Measurements from ENCODE around the gene KIAA0319L. TPM values are rescaled to one million over a fixed set of nuclear protein-coding genes. Genes with fewer than 3 reads are reported as not detected.
"Not testable (repeated sequence)": the region's sequence is repeated elsewhere in the genome, so short reads cannot be mapped to it uniquely, and the experiment has no call there.

The KIAA0319L gene
- total RNA-seq, 1 donor from 2014 or later: 102 TPM

- no peak for DNase-seq (ENCODE audit: extremely low read depth, low read depth, low spot score)
These were observed 28.1 kb upstream of the KIAA0319L start for GRCh38 chr1:35585281-35585680.

- not testable (repeated sequence) for DNase-seq (ENCODE audit: extremely low read depth, low read depth, low spot score)
These were observed 24.4 kb upstream of the KIAA0319L start for GRCh38 chr1:35581621-35582020.

- no peak for DNase-seq (ENCODE audit: extremely low read depth, low read depth, low spot score)
These were observed 23.8 kb upstream of the KIAA0319L start for GRCh38 chr1:35580949-35581388.

DNA sequence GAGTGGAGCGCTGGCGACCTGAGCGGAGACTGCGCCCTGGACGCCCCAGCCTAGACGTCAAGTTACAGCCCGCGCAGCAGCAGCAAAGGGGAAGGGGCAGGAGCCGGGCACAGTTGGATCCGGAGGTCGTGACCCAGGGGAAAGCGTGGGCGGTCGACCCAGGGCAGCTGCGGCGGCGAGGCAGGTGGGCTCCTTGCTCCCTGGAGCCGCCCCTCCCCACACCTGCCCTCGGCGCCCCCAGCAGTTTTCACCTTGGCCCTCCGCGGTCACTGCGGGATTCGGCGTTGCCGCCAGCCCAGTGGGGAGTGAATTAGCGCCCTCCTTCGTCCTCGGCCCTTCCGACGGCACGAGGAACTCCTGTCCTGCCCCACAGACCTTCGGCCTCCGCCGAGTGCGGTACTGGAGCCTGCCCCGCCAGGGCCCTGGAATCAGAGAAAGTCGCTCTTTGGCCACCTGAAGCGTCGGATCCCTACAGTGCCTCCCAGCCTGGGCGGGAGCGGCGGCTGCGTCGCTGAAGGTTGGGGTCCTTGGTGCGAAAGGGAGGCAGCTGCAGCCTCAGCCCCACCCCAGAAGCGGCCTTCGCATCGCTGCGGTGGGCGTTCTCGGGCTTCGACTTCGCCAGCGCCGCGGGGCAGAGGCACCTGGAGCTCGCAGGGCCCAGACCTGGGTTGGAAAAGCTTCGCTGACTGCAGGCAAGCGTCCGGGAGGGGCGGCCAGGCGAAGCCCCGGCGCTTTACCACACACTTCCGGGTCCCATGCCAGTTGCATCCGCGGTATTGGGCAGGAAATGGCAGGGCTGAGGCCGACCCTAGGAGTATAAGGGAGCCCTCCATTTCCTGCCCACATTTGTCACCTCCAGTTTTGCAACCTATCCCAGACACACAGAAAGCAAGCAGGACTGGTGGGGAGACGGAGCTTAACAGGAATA lies 20.1 kb upstream of the KIAA0319L start:
- no peak for DNase-seq (ENCODE audit: extremely low read depth, low read depth, low spot score)

DNA sequence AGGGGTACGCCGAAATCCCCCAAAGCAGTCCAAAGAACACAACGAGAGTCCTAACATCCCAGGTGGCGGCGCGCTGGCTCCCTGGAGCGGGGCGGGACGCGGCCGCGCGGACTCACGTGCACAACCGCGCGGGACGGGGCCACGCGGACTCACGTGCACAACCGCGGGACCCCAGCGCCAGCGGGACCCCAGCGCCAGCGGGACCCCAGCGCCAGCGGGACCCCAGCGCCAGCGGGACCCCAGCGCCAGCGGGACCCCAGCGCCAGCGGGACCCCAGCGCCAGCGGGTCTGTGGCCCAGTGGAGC lies 19.5 kb upstream of the KIAA0319L start:
- DNase-seq (ENCODE audit: extremely low read depth, low read depth, low spot score): not testable (repeated sequence)

- no peak for DNase-seq (ENCODE audit: extremely low read depth, low read depth, low spot score)
These were observed 19.0 kb upstream of the KIAA0319L start for GRCh38 chr1:35576061-35576765.

- no peak for DNase-seq (ENCODE audit: extremely low read depth, low read depth, low spot score)
These were observed 18.3 kb upstream of the KIAA0319L start for GRCh38 chr1:35575416-35575958.

- no peak for DNase-seq (ENCODE audit: extremely low read depth, low read depth, low spot score)
These were observed 17.6 kb upstream of the KIAA0319L start for GRCh38 chr1:35574655-35575415.

DNA sequence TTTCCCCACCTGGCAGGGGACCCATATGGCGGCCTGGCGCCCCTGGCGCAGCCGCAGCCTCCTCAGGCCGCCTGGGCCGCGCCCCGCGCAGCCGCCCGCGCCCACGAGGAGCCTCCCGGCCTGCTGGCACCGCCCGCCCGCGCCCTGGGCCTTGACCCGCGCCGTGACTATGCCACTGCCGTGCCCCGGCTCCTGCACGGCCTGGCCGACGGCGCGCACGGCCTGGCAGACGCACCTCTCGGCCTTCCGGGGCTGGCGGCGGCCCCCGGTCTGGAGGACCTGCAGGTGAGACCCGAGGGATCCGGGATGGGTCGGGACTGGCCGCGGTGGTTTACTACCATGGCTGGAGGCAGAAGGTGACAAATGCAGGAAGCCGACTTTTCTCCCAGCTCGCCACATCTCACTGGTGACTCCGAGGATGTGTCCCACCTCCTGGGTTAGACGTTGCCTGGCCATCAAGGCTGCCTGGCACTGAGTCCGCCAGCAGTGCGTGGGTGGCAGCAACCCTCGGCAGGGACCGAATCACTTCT lies 17.0 kb upstream of the KIAA0319L start:
- no peak for DNase-seq (ENCODE audit: extremely low read depth, low read depth, low spot score)

DNA sequence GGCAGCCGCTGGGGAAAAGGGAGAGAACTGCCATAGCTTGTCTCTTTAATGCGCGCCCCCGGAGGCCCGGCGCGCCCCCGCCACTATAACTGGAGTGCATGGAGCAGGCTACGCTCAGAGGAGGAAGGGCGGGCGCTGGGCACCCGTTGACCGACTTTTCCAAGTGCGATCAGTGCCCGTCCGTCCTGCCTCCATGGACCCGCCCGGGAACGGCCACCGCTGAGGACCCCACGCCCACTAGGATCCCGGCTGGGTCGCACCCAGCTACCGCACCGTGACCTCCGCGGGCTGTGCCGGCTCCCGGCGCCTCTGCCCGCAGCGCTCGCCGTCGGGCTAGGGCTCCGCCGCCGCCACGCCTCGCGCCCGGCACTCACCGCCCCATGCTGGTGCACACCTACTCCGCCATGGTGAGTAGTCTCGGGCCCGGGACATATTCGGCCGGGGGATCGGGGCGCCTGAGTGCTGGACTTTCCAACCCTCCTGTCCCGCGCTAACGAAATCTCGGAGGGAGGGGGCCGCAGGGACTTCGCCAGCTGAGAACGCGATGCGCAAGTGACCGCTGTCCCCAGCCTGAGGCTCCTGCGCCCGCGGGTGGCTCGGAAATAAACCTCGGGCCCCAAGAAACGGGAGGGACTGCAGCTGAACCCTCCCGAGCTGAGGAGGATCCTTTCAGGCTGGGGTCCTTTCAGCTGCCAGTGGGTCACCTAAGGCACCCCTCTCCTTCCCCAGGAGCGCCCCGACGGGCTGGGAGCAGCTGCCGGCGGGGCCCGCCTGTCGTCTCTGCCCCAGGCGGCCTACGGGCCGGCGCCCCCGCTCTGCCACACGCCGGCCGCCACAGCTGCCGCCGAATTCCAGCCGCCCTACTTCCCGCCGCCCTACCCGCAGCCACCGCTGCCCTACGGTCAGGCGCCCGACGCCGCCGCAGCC lies 16.3 kb upstream of the KIAA0319L start, which contains the start of gene TFAP2E:
Gene TFAP2E (plus strand): TSS at position 117 of the 927 bp plus-strand sequence. CDS start 264 bp downstream, at position 381.
- no peak for DNase-seq (ENCODE audit: extremely low read depth, low read depth, low spot score)

DNA sequence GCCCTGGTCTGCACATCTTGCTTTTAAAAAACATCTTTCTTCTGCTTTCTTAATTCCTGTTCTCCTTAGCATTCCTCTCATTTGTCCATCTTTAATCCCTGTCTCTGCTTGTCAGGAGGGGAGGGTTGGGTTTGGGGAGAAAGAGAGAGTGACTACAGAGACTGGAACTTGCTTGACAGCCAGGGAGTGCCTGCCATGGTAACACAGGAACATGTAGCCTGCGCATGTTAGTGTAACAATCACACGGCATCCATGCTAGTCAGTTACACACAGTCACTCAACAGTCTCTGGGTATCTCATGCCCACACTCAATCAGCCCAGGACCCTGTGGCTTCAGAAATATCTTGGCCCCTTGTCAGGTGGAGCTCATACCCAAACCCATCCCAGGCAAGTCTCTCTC lies 15.1 kb upstream of the KIAA0319L start:
- DNase-seq (ENCODE audit: extremely low read depth, low read depth, low spot score): no peak

GRCh38 chr1:35571263-35571662 lies 14.1 kb upstream of the KIAA0319L start:
- no peak for DNase-seq (ENCODE audit: extremely low read depth, low read depth, low spot score)

- DNase-seq (ENCODE audit: extremely low read depth, low read depth, low spot score): no peak
These were observed 13.5 kb upstream of the KIAA0319L start for GRCh38 chr1:35570589-35571137.

DNA sequence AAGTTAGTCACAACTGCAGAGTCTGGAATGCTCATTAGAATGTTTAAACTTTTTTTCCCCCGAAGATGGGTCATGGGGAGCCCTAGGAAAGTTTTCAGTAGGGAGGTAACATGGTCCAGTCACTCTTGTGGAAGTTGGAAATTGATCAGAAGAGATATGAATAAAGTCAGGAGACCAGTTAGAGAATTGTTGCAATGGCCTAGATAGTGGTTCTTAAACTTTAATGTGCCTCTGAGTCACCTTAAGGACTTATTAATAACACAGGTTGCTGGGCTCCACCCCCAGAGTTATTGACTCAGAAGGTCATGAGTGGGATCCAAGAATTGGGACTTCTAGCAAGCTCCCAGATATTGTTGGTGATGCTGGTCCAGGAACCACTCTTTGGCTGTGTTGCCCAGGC lies 12.7 kb upstream of the KIAA0319L start:
- DNase-seq (ENCODE audit: extremely low read depth, low read depth, low spot score): no peak

DNA sequence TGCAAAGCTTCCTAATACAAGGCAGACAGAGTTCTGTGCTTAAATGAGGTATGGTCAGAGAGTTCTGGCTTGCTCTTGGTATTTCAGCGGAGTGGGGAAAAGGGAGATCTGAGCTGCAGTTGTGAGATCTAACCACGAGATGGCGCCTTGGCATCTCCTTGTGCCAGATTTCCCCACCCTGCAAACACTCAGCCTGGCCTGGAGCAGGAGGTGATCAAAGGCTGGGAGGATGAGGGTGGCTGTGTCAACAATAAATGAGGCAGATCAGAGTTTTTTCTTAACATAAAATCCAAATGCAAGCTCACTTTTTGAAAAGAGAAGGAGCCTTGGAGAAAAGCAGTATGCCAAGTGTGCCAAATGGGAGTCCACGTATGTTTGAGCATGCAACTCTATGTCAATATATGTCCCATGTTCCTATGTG lies 11.8 kb upstream of the KIAA0319L start:
- DNase-seq (ENCODE audit: extremely low read depth, low read depth, low spot score): peak; percentile 31

- DNase-seq (ENCODE audit: extremely low read depth, low read depth, low spot score): no peak
These were observed 10.8 kb upstream of the KIAA0319L start for GRCh38 chr1:35567947-35568558.

DNA sequence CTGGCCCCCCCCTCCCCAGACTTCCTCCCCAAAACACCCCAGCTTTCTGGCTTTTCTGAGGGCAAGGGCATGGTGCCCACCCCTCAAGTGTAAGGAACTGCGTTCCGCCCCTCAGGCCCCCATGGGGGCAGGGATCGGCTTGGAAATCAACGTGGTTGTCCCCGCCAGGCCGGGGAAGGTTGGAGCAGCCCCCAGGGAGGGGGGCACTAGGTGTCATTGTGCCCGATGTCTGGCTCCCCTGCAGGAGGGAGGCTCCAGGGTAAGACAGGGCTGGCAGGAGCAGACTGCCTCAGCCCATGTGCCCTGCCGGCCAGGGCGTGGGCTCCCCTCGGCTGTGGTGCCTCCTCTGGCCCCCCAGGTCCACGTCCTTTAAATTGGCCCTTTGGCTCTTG lies 8.5 kb upstream of the KIAA0319L start:
- no peak for DNase-seq (ENCODE audit: extremely low read depth, low read depth, low spot score)

DNA sequence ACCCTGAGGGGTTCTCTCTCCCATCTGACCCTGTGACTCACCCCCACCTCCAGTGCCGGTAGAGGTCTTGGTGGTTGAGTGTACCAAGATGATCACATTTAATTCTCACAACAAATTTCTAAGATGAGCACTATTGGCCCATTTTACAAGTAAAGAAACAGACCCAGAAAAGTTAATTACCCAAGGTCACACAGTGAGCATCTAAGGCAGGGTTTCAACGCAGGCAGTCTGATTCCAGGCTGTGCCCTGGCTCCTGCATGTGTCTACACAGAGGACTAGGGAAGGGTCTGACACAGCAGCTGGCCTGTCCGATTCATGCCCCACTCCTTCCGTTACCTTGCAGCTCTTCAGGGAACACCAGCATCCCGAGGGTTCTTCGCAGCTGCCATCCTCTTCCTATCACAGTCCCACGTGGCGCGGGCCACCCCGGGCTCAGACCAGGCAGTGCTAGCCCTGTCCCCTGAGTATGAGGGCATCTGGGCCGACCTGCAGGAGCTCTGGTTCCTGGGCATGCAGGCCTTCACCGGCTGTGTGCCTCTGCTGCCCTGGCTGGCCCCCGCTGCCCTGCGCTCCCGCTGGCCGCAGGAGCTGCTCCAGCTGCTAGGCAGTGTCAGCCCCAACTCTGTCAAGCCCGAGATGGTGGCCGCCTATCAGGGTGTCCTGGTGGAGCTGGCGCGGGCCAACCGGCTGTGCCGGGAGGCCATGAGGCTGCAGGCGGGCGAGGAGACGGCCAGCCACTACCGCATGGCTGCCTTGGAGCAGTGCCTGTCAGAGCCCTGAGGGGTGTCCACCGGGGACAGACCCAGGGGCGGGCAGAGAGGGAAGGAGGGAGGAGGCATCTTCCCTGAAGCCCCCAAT lies 7.9 kb upstream of the KIAA0319L start:
- no peak for DNase-seq (ENCODE audit: extremely low read depth, low read depth, low spot score)

Measured in glomerular endothelial cell (primary cell).